ENCODE results near the gene U2AF2.

U2AF2 gene

GRCh38 chr19:55689411-55690108 is 34.7 kb downstream of the U2AF2 start:
- TF ChIP-seq CTCF (IDR thresholded peaks at IDR 0.05), result no peak

GRCh38 chr19:55690109-55690768 is 35.4 kb downstream of the U2AF2 start:
- no peak for TF ChIP-seq CTCF (IDR thresholded peaks at IDR 0.05)

GRCh38 chr19:55690769-55691545 is 36.1 kb downstream of the U2AF2 start:
- TF ChIP-seq CTCF (IDR thresholded peaks at IDR 0.05), result no peak

GRCh38 chr19:55691561-55692481 is 37.0 kb downstream of the U2AF2 start:
- no peak for TF ChIP-seq CTCF (IDR thresholded peaks at IDR 0.05)

GRCh38 chr19:55692681-55693081 is 37.8 kb downstream of the U2AF2 start:
- TF ChIP-seq CTCF (IDR thresholded peaks at IDR 0.05), result no peak

GRCh38 chr19:55693336-55693974 is 38.6 kb downstream of the U2AF2 start:
- no peak for TF ChIP-seq CTCF (IDR thresholded peaks at IDR 0.05)
